GM23248 (cell line): ENCODE results near the gene EGF.

Experiments
- EZH2 ChIP-seq: fragments of 200-600 bp; sonication (generic); IDR thresholded peaks from 2 replicates; pipeline ENCODE4 v1.6.1; 2018; ENCODE audit warnings: antibody characterized with exemption, mild to moderate bottlenecking; ENCODE audit not compliant: insufficient read depth, poor library complexity, severe bottlenecking
- EZH2phosphoT487 ChIP-seq: fragments of 200-600 bp; sonication (generic); IDR thresholded peaks from 2 replicates; pipeline ENCODE4 v1.6.1; 2018; ENCODE audit warnings: antibody characterized with exemption, moderate library complexity, mild to moderate bottlenecking, low read depth; ENCODE audit not compliant: insufficient read depth

GRCh38 chr4:109962401-109962800 is 49.7 kb downstream of the EGF start:
- TF ChIP-seq EZH2 (no peak), EZH2phosphoT487 (no peak)
